ENCODE data around the gene SORCS2. TPM values are rescaled to one million over a fixed set of nuclear protein-coding genes. Genes with fewer than 3 reads are reported as not detected.

SORCS2 gene
- total and polyA plus RNA-seq, 2 of the 8 experiments (the other 6 are each of a cell fraction or from before 2014, with no cell fraction given), result 0.36 to 1.8 TPM

DNA sequence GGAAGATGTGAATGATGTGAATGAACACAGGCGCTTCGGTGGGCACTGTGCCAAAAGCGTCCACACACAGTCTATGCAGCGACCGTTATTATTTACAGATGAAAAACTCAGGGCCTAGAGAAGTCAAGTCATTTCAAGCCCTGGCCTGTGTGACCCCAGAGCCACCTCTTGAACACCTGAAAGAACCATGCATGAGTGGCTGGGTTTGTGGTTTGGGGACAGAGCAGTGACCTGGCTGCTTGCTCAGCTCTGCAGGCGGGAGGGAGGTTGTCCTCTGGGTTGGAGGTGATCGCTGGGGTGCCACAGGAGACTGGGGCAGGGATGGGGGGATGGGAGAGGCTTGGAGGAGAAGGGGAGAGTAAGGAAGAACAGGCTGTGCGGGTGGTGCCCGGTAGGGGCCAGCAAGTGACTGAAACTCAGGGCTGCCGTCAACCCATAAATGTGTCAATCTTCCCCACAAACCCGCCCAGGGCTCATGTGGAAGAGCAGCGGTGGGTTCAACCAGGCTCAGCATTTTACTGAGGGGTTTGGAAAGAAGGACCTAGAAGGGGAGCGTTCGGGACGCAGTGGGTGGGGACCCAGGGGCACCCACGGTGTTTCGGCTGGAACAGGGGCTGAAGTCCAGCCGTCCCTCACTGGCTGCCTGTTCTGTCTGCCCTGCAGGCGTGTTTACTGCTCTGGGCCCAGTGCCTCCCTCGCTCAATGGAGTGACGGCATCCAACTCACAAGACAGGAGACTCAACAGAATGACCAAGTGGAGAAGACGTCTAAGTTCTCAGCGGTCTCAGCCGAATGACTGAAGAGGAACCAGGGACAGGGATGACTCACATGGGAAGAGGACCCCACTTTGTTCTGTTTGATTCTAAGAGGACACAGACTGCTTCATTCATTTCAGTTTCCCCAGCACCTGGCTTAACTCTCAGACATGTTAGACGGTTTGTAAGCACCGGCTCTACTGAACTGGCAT lies 579.5 kb downstream of the SORCS2 start:
- WGBS, 2 experiments (ENCODE audit: extremely low coverage in 1 of 2, insufficient coverage in 1 of 2, insufficient read length in 1 of 2, insufficient replicate concordance in 2 of 2, low coverage in 1 of 2, low lambda C conversion rate in 2 of 2, missing lambda C conversion rate in 1 of 2), result 92% methylated on average over 24 of the region's 26 CpGs; no CpG with 5 or more reads in 1 of the 2 experiments
- TF ChIP-seq TEAD4 (IDR thresholded peaks at IDR 0.05; ENCODE audit: low read depth, low read length) (no peak), BRCA1 (IDR thresholded peaks at IDR 0.05; ENCODE audit: low read depth, low read length) (no peak), RNF2 (IDR thresholded peaks at IDR 0.05; ENCODE audit: borderline replicate concordance, low read depth, low read length, missing control alignments, poor library complexity, severe bottlenecking) (no peak), BCL11A (IDR thresholded peaks at IDR 0.05; ENCODE audit: low read depth in 2 of 2, low read length in 2 of 2) (no peak), CEBPB (IDR thresholded peaks at IDR 0.05; ENCODE audit: low read depth, low read length) (no peak), BACH1 (IDR thresholded peaks at IDR 0.05; ENCODE audit: low read length) (no peak), RAD21 (IDR thresholded peaks at IDR 0.05 in 1 of 2, conservative IDR thresholded peaks at IDR 0.05 in 1 of 2; ENCODE audit: low read depth in 2 of 2, low read length in 2 of 2) (no peak)
- TF ChIP-seq, protein P1, sequence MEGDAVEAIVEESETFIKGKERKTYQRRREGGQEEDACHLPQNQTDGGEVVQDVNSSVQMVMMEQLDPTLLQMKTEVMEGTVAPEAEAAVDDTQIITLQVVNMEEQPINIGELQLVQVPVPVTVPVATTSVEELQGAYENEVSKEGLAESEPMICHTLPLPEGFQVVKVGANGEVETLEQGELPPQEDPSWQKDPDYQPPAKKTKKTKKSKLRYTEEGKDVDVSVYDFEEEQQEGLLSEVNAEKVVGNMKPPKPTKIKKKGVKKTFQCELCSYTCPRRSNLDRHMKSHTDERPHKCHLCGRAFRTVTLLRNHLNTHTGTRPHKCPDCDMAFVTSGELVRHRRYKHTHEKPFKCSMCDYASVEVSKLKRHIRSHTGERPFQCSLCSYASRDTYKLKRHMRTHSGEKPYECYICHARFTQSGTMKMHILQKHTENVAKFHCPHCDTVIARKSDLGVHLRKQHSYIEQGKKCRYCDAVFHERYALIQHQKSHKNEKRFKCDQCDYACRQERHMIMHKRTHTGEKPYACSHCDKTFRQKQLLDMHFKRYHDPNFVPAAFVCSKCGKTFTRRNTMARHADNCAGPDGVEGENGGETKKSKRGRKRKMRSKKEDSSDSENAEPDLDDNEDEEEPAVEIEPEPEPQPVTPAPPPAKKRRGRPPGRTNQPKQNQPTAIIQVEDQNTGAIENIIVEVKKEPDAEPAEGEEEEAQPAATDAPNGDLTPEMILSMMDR (IDR thresholded peaks at IDR 0.05; ENCODE audit: control extremely low read depth in 1 of 3, insufficient read depth in 1 of 3, low read depth in 1 of 3, low read length in 3 of 3), result no peak

More for the DNA sequence above, 579.5 kb downstream of the SORCS2 start:
- Histone ChIP-seq H3K9me3 (ENCODE audit: insufficient read depth in 2 of 2, low read depth in 1 of 2, low read length in 1 of 2) (no peaks in the 10 kb centered on the region), H2BK120ac (replicated peaks; ENCODE audit: low read depth, low read length) (no peak overlapping the region), H3K56ac (replicated peaks; ENCODE audit: insufficient read length, low read depth, low read length) (no peak overlapping the region), H3K27ac (ENCODE audit: low read depth, low read length) (no peak overlapping the region), H3K4me2 (ENCODE audit: insufficient read depth in 1 of 2, low read depth in 2 of 2, low read length in 2 of 2) (no peak overlapping the region), H2BK5ac (ENCODE audit: low read depth, low read length) (no peak overlapping the region), H2AFZ (ENCODE audit: low read length) (no peak overlapping the region), H3K4me1 (replicated peaks in 1 of 4; ENCODE audit: control insufficient read depth in 3 of 4, insufficient read depth in 4 of 4, low read length in 3 of 4) (peaks cover 0 to 6% (median 1%) of the 10 kb centered on the region in 4 experiments; a peak in 4 of 7 replicates), H2BK20ac (ENCODE audit: low read length) (no peak overlapping the region), H3K23me2 (ENCODE audit: low read depth, low read length) (no peaks in the 10 kb centered on the region), H3K9ac (replicated peaks in 1 of 4; ENCODE audit: extremely low read depth in 1 of 4, low read depth in 3 of 4, low read length in 3 of 4) (no peak overlapping the region), H4K20me1 (replicated peaks in 1 of 2; ENCODE audit: control insufficient read depth in 1 of 2, insufficient read depth in 2 of 2, low read length in 2 of 2) (peaks cover 0 to 2% of the 10 kb centered on the region in 2 experiments), H3K18ac (ENCODE audit: extremely low read depth, low read length) (no peak overlapping the region), H4K91ac (replicated peaks; ENCODE audit: insufficient read length, low read length) (no peak overlapping the region), H3K14ac (ENCODE audit: insufficient read length) (no peak overlapping the region), H3K4ac (replicated peaks; ENCODE audit: insufficient read length, low read depth, low read length) (no peak overlapping the region), H2BK15ac (ENCODE audit: low read length) (no peak overlapping the region), H4K5ac (ENCODE audit: insufficient read length, low read depth, low read length) (no peak overlapping the region), H3K4me3 (ENCODE audit: extremely low read depth in 1 of 4, insufficient read depth in 2 of 4, low read depth in 3 of 4, low read length in 4 of 4) (no peak overlapping the region), H3K27me3 (replicated peaks in 1 of 4; ENCODE audit: control insufficient read depth in 3 of 4, extremely low read depth in 1 of 4, insufficient read depth in 3 of 4, low read length in 3 of 4) (no peaks in the 10 kb centered on the region), H3K79me2 (ENCODE audit: control insufficient read depth in 1 of 2, insufficient read depth in 2 of 2, low read length in 2 of 2) (no peaks in the 10 kb centered on the region), H2BK12ac (ENCODE audit: low read depth, low read length) (no peak overlapping the region), H3K36me3 (ENCODE audit: control insufficient read depth in 2 of 4, insufficient read depth in 4 of 4, low read length in 3 of 4) (peaks cover 0 to 11% (median 4%) of the 10 kb centered on the region in 4 experiments; a peak in 3 of 8 replicates), H3K23ac (ENCODE audit: insufficient read length) (no peak overlapping the region), H3K79me1 (ENCODE audit: low read depth, low read length) (no peaks in the 10 kb centered on the region; the same call in 1 of the 2 replicates), H4K8ac (ENCODE audit: extremely low read depth, insufficient read depth, low read length) (no peak overlapping the region), H2AK5ac (ENCODE audit: low read depth, low read length) (no peak overlapping the region)
- FAIRE-seq (no peak), DNase-seq (ENCODE audit: low read depth in 1 of 2, low spot score in 2 of 2) (no peak)
- POLR2A ChIA-PET (ENCODE audit: partially characterized antibody), result no interaction called here
- CTCF ChIA-PET (ENCODE audit: partially characterized antibody), result interaction anchor here (0.7 to 4.0 kb wide), 18 partner anchors 8 to 495 kb away, joined by 3 to 32 read pairs (median 6); no protein-coding TSS in a partner anchor
